GM19397 (cell line): ENCODE measurements around the gene ATXN7L1.
A peak's percentile ranks its signal among the peaks of the same experiment; 100 is the strongest.

Source experiments
- ATAC-seq: cut with Tn5 transposase; IDR thresholded peaks from one replicate; pipeline ENCODE4 v1.9.1; 2021; ENCODE audit warnings: mild to moderate bottlenecking, moderate library complexity; ENCODE audit not compliant: unreplicated experiment

Gene ATXN7L1

GRCh38 chr7:105680505-105681187 is 195.8 kb downstream of the ATXN7L1 start:
- ATAC-seq, result no peak

- ATAC-seq, result peak; percentile 42
Measured at GRCh38 chr7:105678811-105679495, 197.4 kb downstream of the ATXN7L1 start.

- no peak for ATAC-seq
Measured at GRCh38 chr7:105677817-105678573, 198.4 kb downstream of the ATXN7L1 start.

GRCh38 chr7:105677410-105677730 is 199.0 kb downstream of the ATXN7L1 start:
- ATAC-seq, result no peak

- no peak for ATAC-seq
Measured at GRCh38 chr7:105675934-105676371, 200.4 kb downstream of the ATXN7L1 start.

GRCh38 chr7:105674200-105674920 is 202.0 kb downstream of the ATXN7L1 start:
- no peak for ATAC-seq

- ATAC-seq, result no peak
Measured at GRCh38 chr7:105673367-105674084, 202.9 kb downstream of the ATXN7L1 start.

- ATAC-seq, result no peak
Measured at GRCh38 chr7:105672801-105673200, 203.6 kb downstream of the ATXN7L1 start.

GRCh38 chr7:105666324-105666723 is 210.1 kb downstream of the ATXN7L1 start:
- ATAC-seq, result no peak

GRCh38 chr7:105665684-105666083 is 210.7 kb downstream of the ATXN7L1 start:
- no peak for ATAC-seq

GRCh38 chr7:105664816-105665525 is 211.4 kb downstream of the ATXN7L1 start:
- ATAC-seq, result no peak

GRCh38 chr7:105662998-105663397 is 213.4 kb downstream of the ATXN7L1 start:
- no peak for ATAC-seq

GRCh38 chr7:105661625-105662024 is 214.8 kb downstream of the ATXN7L1 start:
- ATAC-seq, result no peak

- no peak for ATAC-seq
Measured at GRCh38 chr7:105656922-105657521, 219.4 kb downstream of the ATXN7L1 start.

GRCh38 chr7:105655500-105656380 is 220.7 kb downstream of the ATXN7L1 start:
- no peak for ATAC-seq

GRCh38 chr7:105655067-105655466 is 221.3 kb downstream of the ATXN7L1 start:
- ATAC-seq, result no peak

GRCh38 chr7:105654095-105654686 is 222.2 kb downstream of the ATXN7L1 start:
- ATAC-seq, result no peak

GRCh38 chr7:105653441-105654005 is 222.9 kb downstream of the ATXN7L1 start:
- ATAC-seq, result no peak
